H1 (cell line): ENCODE results near the gene UGT1A10. TPM values are rescaled to one million over a fixed set of nuclear protein-coding genes. Genes with fewer than 3 reads are reported as not detected.

Experiments
- CTCF ChIA-PET: fragments of 300-600 bp; sonication (Branson Sonifier 250); formaldehyde crosslinking; loops from one replicate; lab custom pipeline; 2021; ENCODE audit not compliant: partially characterized antibody; lab: Charles Lee
- POLR2A ChIA-PET: fragments of 300-600 bp; sonication (Branson Sonifier 250); formaldehyde crosslinking; loops from one replicate; lab custom pipeline; 2021; ENCODE audit warnings: inconsistent platforms; ENCODE audit not compliant: partially characterized antibody; lab: Charles Lee
- DNase-seq, 2 experiments: peaks; one replicate each; pipeline versions ENCODE4 v3.0.0 to v3.0.0-alpha.2; 2010 to 2022; ENCODE audit warnings: low spot score in 2 of 2, low read depth in 1 of 2, mixed read lengths in 1 of 2
- FAIRE-seq: peaks from 2 replicates; lab custom pipeline; 2011; peaks lifted over from hg19 to GRCh38; lab: Jason Lieb, UNC
- H2AFZ ChIP-seq: 2 replicates; pipeline ENCODE4 v1.8.1; 2012; ENCODE audit warnings: low read length, inconsistent platforms
- H2AK5ac ChIP-seq: 2 replicates; pipeline ENCODE4 v1.6.1; 2013; ENCODE audit warnings: low read depth, low read length
- H2BK120ac ChIP-seq: replicated peaks from 2 replicates; pipeline ENCODE3; 2013; ENCODE audit warnings: low read depth, low read length, inconsistent platforms
- H2BK12ac ChIP-seq: 2 replicates; pipeline ENCODE4 v1.6.1; 2013; ENCODE audit warnings: low read depth, low read length
- H2BK15ac ChIP-seq: 2 replicates; pipeline ENCODE4 v1.6.1; 2013; ENCODE audit warnings: low read length
- H2BK20ac ChIP-seq: 2 replicates; pipeline ENCODE4 v1.6.1; 2013; ENCODE audit warnings: low read length
- H2BK5ac ChIP-seq: 2 replicates; pipeline ENCODE4 v1.6.1; 2013; ENCODE audit warnings: low read depth, low read length
- H3K14ac ChIP-seq: 2 replicates; pipeline ENCODE4 v1.6.1; 2013; ENCODE audit warnings: inconsistent platforms; ENCODE audit not compliant: insufficient read length
- H3K18ac ChIP-seq: 2 replicates; pipeline ENCODE4 v1.6.1; 2013; ENCODE audit warnings: low read length; ENCODE audit errors: extremely low read depth
- H3K23ac ChIP-seq: 2 replicates; pipeline ENCODE4 v1.6.1; 2013; ENCODE audit warnings: inconsistent platforms; ENCODE audit not compliant: insufficient read length
- H3K23me2 ChIP-seq: 2 replicates; pipeline ENCODE4 v1.6.1; 2013; ENCODE audit warnings: low read depth, low read length
- H3K27ac ChIP-seq: 2 replicates; pipeline ENCODE4 v1.6.1; 2011; ENCODE audit warnings: low read depth, low read length, inconsistent platforms
- H3K27me3 ChIP-seq, 4 experiments: replicated peaks in 1 of 4; 1 replicate in 1 of 4; 2 replicates in 3 of 4; pipeline versions ENCODE4 v1.6.1 to v1.8.1; 2011 to 2013; ENCODE audit warnings: low read length in 3 of 4, mild to moderate bottlenecking in 3 of 4, inconsistent platforms in 2 of 4, mixed read lengths in 2 of 4, moderate library complexity in 1 of 4; ENCODE audit not compliant: control insufficient read depth in 3 of 4, insufficient read depth in 3 of 4; ENCODE audit errors: extremely low read depth in 1 of 4
- H3K36me3 ChIP-seq, 4 experiments: 2 replicates each; pipeline versions ENCODE4 v1.6.1 to v1.8.1; 2011 to 2013; ENCODE audit warnings: mild to moderate bottlenecking in 4 of 4, low read length in 3 of 4, moderate library complexity in 2 of 4, control low read depth in 1 of 4, inconsistent platforms in 1 of 4; ENCODE audit not compliant: insufficient read depth in 4 of 4, control insufficient read depth in 2 of 4
- H3K4ac ChIP-seq: replicated peaks from 2 replicates; pipeline ENCODE3; 2013; ENCODE audit warnings: low read length, low read depth, mixed read lengths, inconsistent platforms; ENCODE audit not compliant: insufficient read length
- H3K4me1 ChIP-seq, 4 experiments: replicated peaks in 1 of 4; 1 replicate in 1 of 4; 2 replicates in 3 of 4; pipeline versions ENCODE4 v1.6.1 to v1.8.1; 2011 to 2013; ENCODE audit warnings: low read length in 3 of 4, inconsistent platforms in 2 of 4, mixed read lengths in 1 of 4; ENCODE audit not compliant: insufficient read depth in 4 of 4, control insufficient read depth in 3 of 4
- H3K4me2 ChIP-seq, 2 experiments: 2 replicates each; pipeline versions ENCODE4 v1.6.1 to v1.8.1; 2011 to 2013; ENCODE audit warnings: low read depth in 2 of 2, low read length in 2 of 2, control low read depth in 1 of 2, inconsistent platforms in 1 of 2, mild to moderate bottlenecking in 1 of 2; ENCODE audit not compliant: insufficient read depth in 1 of 2
- H3K4me3 ChIP-seq, 4 experiments: fragments of 200-600, 300-600 bp in 1 of 4; sonication (generic), shearing (Covaris generic), sonication (Bioruptor Twin) in 1 of 4; 2 replicates each; pipeline versions ENCODE4 v1.5.1 to v1.8.1; 2011 to 2016; ENCODE audit warnings: low read length in 4 of 4, low read depth in 3 of 4, control low read depth in 2 of 4, inconsistent platforms in 2 of 4, mild to moderate bottlenecking in 2 of 4, mixed read lengths in 1 of 4, moderate library complexity in 1 of 4; ENCODE audit not compliant: insufficient read depth in 2 of 4; ENCODE audit errors: extremely low read depth in 1 of 4
- H3K56ac ChIP-seq: replicated peaks from 2 replicates; pipeline ENCODE3; 2013; ENCODE audit warnings: low read depth, mild to moderate bottlenecking, mixed read lengths, low read length, inconsistent platforms; ENCODE audit not compliant: insufficient read length
- H3K79me1 ChIP-seq: 2 replicates; pipeline ENCODE4 v1.6.1; 2013; ENCODE audit warnings: low read depth, low read length, control low read depth
- H3K79me2 ChIP-seq, 2 experiments: 2 replicates each; pipeline versions ENCODE4 v1.6.1 to v1.8.1; 2012 to 2013; ENCODE audit warnings: low read length in 2 of 2, mild to moderate bottlenecking in 2 of 2, inconsistent platforms in 1 of 2; ENCODE audit not compliant: insufficient read depth in 2 of 2, control insufficient read depth in 1 of 2
- H3K9ac ChIP-seq, 4 experiments: replicated peaks in 1 of 4; 1 replicate in 1 of 4; 2 replicates in 3 of 4; pipeline versions ENCODE4 v1.6.1 to v1.8.1; 2011 to 2013; ENCODE audit warnings: low read depth in 3 of 4, low read length in 3 of 4, control low read depth in 2 of 4, mild to moderate bottlenecking in 2 of 4, moderate library complexity in 2 of 4, inconsistent platforms in 1 of 4; ENCODE audit errors: extremely low read depth in 1 of 4
- H3K9me3 ChIP-seq, 2 experiments: 2 replicates each; pipeline versions ENCODE4 v1.6.1 to v1.8.1; 2012 to 2013; ENCODE audit warnings: mild to moderate bottlenecking in 2 of 2, moderate library complexity in 2 of 2, control low read depth in 1 of 2, inconsistent platforms in 1 of 2, low read depth in 1 of 2, low read length in 1 of 2, mixed read lengths in 1 of 2; ENCODE audit not compliant: insufficient read depth in 2 of 2
- H4K20me1 ChIP-seq, 2 experiments: replicated peaks in 1 of 2; 2 replicates each; pipeline versions ENCODE3 to v1.8.1; 2011 to 2013; ENCODE audit warnings: inconsistent platforms in 2 of 2, low read length in 2 of 2, mild to moderate bottlenecking in 1 of 2; ENCODE audit not compliant: insufficient read depth in 2 of 2, control insufficient read depth in 1 of 2
- H4K5ac ChIP-seq: 2 replicates; pipeline ENCODE4 v1.6.1; 2013; ENCODE audit warnings: low read length, low read depth, mixed read lengths, inconsistent platforms; ENCODE audit not compliant: insufficient read length
- H4K8ac ChIP-seq: 2 replicates; pipeline ENCODE4 v1.8.0; 2013; ENCODE audit warnings: mild to moderate bottlenecking, moderate library complexity, low read length, inconsistent platforms; ENCODE audit not compliant: insufficient read depth; ENCODE audit errors: extremely low read depth
- H4K91ac ChIP-seq: replicated peaks from 2 replicates; pipeline ENCODE3; 2013; ENCODE audit warnings: low read length, mixed read lengths, inconsistent platforms; ENCODE audit not compliant: insufficient read length
- ASH2L ChIP-seq: fragments of 200-600, 300-600 bp; sonication (generic); IDR thresholded peaks from one replicate; pipeline ENCODE4 v1.7.1; 2017; ENCODE audit warnings: low read length
- ATF2 ChIP-seq: IDR thresholded peaks from 2 replicates; pipeline ENCODE4 v1.6.1; 2012; ENCODE audit warnings: low read length, inconsistent platforms
- CBX8 ChIP-seq: fragments of 300-800, 300-1000 bp; sonication (generic); IDR thresholded peaks from 2 replicates; pipeline ENCODE4 v1.7.1; 2016; ENCODE audit warnings: low read depth, low read length, borderline replicate concordance
- CEBPB ChIP-seq: IDR thresholded peaks from 2 replicates; pipeline ENCODE4 v1.6.1; 2012; ENCODE audit warnings: low read depth, low read length
- CHD2 ChIP-seq: IDR thresholded peaks from 2 replicates; pipeline ENCODE4 v1.6.1; 2012; ENCODE audit warnings: low read length, improper control_type of control experiment
- JUND ChIP-seq: IDR thresholded peaks from 2 replicates; pipeline ENCODE4 v1.6.1; 2011; ENCODE audit warnings: mild to moderate bottlenecking, improper control_type of control experiment, low read length
- NANOG ChIP-seq: IDR thresholded peaks from 2 replicates; pipeline ENCODE4 v1.6.1; 2011; ENCODE audit warnings: low read length, low read depth, mild to moderate bottlenecking, inconsistent platforms; ENCODE audit not compliant: insufficient read depth, poor library complexity, severe bottlenecking
- POU5F1 ChIP-seq: IDR thresholded peaks from 2 replicates; pipeline ENCODE4 v1.6.1; 2011; ENCODE audit warnings: low read depth, mild to moderate bottlenecking, low read length, moderate library complexity
- RNF2 ChIP-seq: fragments of 200-900, 300-1000 bp; sonication (generic); IDR thresholded peaks from 2 replicates; pipeline ENCODE4 v1.7.1; 2016; ENCODE audit warnings: borderline replicate concordance, low read depth, mild to moderate bottlenecking, antibody characterized with exemption, low read length; ENCODE audit not compliant: poor library complexity, severe bottlenecking; ENCODE audit errors: missing control alignments
- SAP30 ChIP-seq: fragments of 300-600 bp; sonication (generic); IDR thresholded peaks from 2 replicates; pipeline ENCODE4 v1.7.1; 2012; ENCODE audit warnings: low read length, moderate library complexity, mild to moderate bottlenecking, inconsistent platforms; ENCODE audit not compliant: insufficient read depth, insufficient replicate concordance
- SP2 ChIP-seq: IDR thresholded peaks from 2 replicates; pipeline ENCODE4 v1.6.1; 2012; ENCODE audit warnings: mild to moderate bottlenecking, low read length, inconsistent platforms
- TAF1 ChIP-seq: IDR thresholded peaks from 2 replicates; pipeline ENCODE4 v1.6.1; 2011; ENCODE audit warnings: mild to moderate bottlenecking, low read depth, low read length
- TBP ChIP-seq: IDR thresholded peaks from 2 replicates; pipeline ENCODE4 v1.6.1; 2011; ENCODE audit warnings: low read depth, low read length, improper control_type of control experiment
- WGBS, 2 experiments: shearing (Covaris generic) in 1 of 2; methylation state at CpG; one replicate each; pipeline versions ENCODE4 v1.1.6 to v1.1.7; 2013 to 2015; ENCODE audit warnings: low lambda C conversion rate in 2 of 2, mixed read lengths in 2 of 2, inconsistent platforms in 1 of 2, low coverage in 1 of 2, missing lambda C conversion rate in 1 of 2; ENCODE audit not compliant: insufficient replicate concordance in 2 of 2, insufficient coverage in 1 of 2, insufficient read length in 1 of 2; ENCODE audit errors: extremely low coverage in 1 of 2, missing lambda C conversion rate in 1 of 2; 5-methylcytosine and 5-hydroxymethylcytosine counted together
- polyA plus RNA-seq, 7 experiments: library from polyadenylated mRNA; depleted of rRNA in 3 of 7; stranded (reverse) in 5 of 7; unstranded in 2 of 7; fragments of >200 nt in 5 of 7; fragments of 200-250 nt in 2 of 7; gene quantifications; 1 replicate in 5 of 7; 2 replicates in 1 of 7; 4 replicates in 1 of 7; pipeline versions ENCODE4 v1.2.1 to v1.2.3, GENCODE V29; 2011 to 2013; ENCODE audit warnings: missing spikeins in 2 of 7, mixed read lengths in 2 of 7
- total RNA-seq: library from RNA; stranded (reverse); fragmentation: NEBNext Ultra II Directional; extraction: Animal tissue kit (Norgen Biotek cat#: 25700); gene quantifications from 2 replicates; pipeline ENCODE4 v1.2.1, GENCODE V29; 2021

The UGT1A10 gene
- total and polyA plus RNA-seq, 2 of the 8 experiments (the other 6 are each of a cell fraction or from before 2014, with no cell fraction given): not detected

- Histone ChIP-seq H3K14ac (no peak overlapping the region), H2AK5ac (no peak overlapping the region), H3K4me3 (no peak overlapping the region), H3K18ac (no peak overlapping the region), H4K5ac (no peak overlapping the region), H2BK12ac (no peak overlapping the region), H4K8ac (no peak overlapping the region), H2BK120ac (no peak overlapping the region), H2BK5ac (no peak overlapping the region), H4K91ac (no peak overlapping the region), H3K79me2 (no peaks in the 10 kb centered on the region), H3K4me2 (no peak overlapping the region), H4K20me1 (no peaks in the 10 kb centered on the region), H3K9me3 (no peaks in the 10 kb centered on the region), H3K23ac (no peak overlapping the region), H3K36me3 (no peaks in the 10 kb centered on the region), H3K27me3 (no peaks in the 10 kb centered on the region), H2BK20ac (no peak overlapping the region), H3K4me1 (peaks cover 0 to 7% (median 2%) of the 10 kb centered on the region in 4 experiments; a peak in 1 of 7 replicates), H2BK15ac (no peak overlapping the region), H3K27ac (no peak overlapping the region), H3K4ac (no peak overlapping the region), H3K79me1 (no peaks in the 10 kb centered on the region), H3K23me2 (peaks cover 2% of the 10 kb centered on the region; the same call in 1 of the 2 replicates), H2AFZ (no peak overlapping the region), H3K56ac (no peak overlapping the region), H3K9ac (no peak overlapping the region)
- no peak for DNase-seq
- ChIA-PET CTCF (no interaction called here), POLR2A (no interaction called here)
- no peak for FAIRE-seq
- WGBS, 2 experiments: 84% methylated on average over 5 of the region's 5 CpGs; no CpG with 5 or more reads in 1 of the 2 experiments
- TF ChIP-seq CHD2 (no peak), ASH2L (no peak), TAF1 (no peak), JUND (no peak), RNF2 (no peak), SAP30 (no peak), NANOG (no peak), POU5F1 (no peak), SP2 (no peak), ATF2 (no peak), CEBPB (no peak), TBP (no peak), CBX8 (no peak)
Observed at GRCh38 chr2:233686928-233687327, 50.7 kb downstream of the UGT1A10 start.
